ENCODE data around the gene MYL10. TPM values are rescaled to one million over a fixed set of nuclear protein-coding genes. Genes with fewer than 3 reads are reported as not detected.

MYL10 gene
- total and polyA plus RNA-seq, 12 donors: not detected

DNA sequence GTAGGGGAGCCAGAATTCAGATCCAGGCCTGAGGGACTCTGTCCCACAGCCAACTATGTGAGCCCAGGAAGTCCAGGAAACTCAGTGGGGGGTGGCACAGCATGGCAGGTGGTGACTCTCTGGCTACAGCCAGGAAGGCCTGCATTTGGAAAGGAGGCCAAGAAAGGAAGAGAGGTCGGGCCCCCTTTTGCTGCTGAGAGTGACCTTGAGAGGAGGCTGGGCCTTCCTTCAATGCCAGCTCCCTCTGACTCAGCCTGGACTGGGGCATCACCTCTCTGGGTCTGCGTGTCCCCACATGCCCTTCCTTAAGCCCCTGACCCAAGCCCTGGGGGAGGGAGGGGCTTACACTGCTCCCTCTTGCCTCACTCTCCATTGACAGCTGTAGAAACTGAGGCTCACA is 6.4 kb upstream of the MYL10 start:
- Histone ChIP-seq H3K4me3 (no peak overlapping the region), H3K9me3 (replicated peaks in 1 of 3) (no peaks in the 10 kb centered on the region), H3K27ac (no peak overlapping the region), H3K27me3 (no peaks in the 10 kb centered on the region), H3K36me3 (replicated peaks in 1 of 2) (no peaks in the 10 kb centered on the region), H3K4me1 (replicated peaks in 1 of 2) (peaks cover 0 to 7% of the 10 kb centered on the region in 2 donors)
- intact Hi-C loops (cut with DNase I): no loop called here
- peak in 6 of 7 donors; percentile 23 to 71 (median 46) for DNase-seq
- 38 to 50% (median 46%) methylated on average over 1 to 2 of the region's 2 CpGs for WGBS, 4 donors
- TF ChIP-seq, protein P1, sequence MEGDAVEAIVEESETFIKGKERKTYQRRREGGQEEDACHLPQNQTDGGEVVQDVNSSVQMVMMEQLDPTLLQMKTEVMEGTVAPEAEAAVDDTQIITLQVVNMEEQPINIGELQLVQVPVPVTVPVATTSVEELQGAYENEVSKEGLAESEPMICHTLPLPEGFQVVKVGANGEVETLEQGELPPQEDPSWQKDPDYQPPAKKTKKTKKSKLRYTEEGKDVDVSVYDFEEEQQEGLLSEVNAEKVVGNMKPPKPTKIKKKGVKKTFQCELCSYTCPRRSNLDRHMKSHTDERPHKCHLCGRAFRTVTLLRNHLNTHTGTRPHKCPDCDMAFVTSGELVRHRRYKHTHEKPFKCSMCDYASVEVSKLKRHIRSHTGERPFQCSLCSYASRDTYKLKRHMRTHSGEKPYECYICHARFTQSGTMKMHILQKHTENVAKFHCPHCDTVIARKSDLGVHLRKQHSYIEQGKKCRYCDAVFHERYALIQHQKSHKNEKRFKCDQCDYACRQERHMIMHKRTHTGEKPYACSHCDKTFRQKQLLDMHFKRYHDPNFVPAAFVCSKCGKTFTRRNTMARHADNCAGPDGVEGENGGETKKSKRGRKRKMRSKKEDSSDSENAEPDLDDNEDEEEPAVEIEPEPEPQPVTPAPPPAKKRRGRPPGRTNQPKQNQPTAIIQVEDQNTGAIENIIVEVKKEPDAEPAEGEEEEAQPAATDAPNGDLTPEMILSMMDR (IDR thresholded peaks at IDR 0.05): no peak
- TF ChIP-seq POLR2A (IDR thresholded peaks at IDR 0.05): no peak

GRCh38 chr7:101634196-101634717 is 5.2 kb upstream of the MYL10 start:
- 90 to 93% (median 92%) methylated on average over 11 of the region's 11 CpGs for WGBS, 4 donors

GRCh38 chr7:101633511-101633910 is 4.4 kb upstream of the MYL10 start:
- Histone ChIP-seq H3K27me3 (peaks cover 2% of the 10 kb centered on the region), H3K4me1 (replicated peaks in 1 of 2) (peaks cover 0 to 7% of the 10 kb centered on the region in 2 donors), H3K36me3 (replicated peaks in 1 of 2) (no peaks in the 10 kb centered on the region), H3K27ac (no peak overlapping the region), H3K4me3 (no peak overlapping the region), H3K9me3 (replicated peaks in 1 of 3) (no peaks in the 10 kb centered on the region)
- TF ChIP-seq, protein P1 (IDR thresholded peaks at IDR 0.05): no peak
- no peak for TF ChIP-seq POLR2A (IDR thresholded peaks at IDR 0.05)
- intact Hi-C loops (cut with DNase I): no loop called here
- DNase-seq: peak in 5 of 7 donors; percentile 20 to 79 (median 32)
- 26 to 100% (median 52%) methylated on average over 1 to 6 of the region's 6 CpGs for WGBS, 4 donors

More at GRCh38 chr7:101634196-101634717, 5.2 kb upstream of the MYL10 start:
- H3K36me3 ChIP-seq (replicated peaks in 1 of 2): no peaks in the 10 kb centered on the region
- H3K4me1 ChIP-seq (replicated peaks in 1 of 2): peaks cover 0 to 7% of the 10 kb centered on the region in 2 donors
- H3K27me3 ChIP-seq: no peaks in the 10 kb centered on the region
- no peaks in the 10 kb centered on the region for H3K9me3 ChIP-seq (replicated peaks in 1 of 3)
- no peak overlapping the region for H3K27ac ChIP-seq
- TF ChIP-seq, protein P1 (IDR thresholded peaks at IDR 0.05): no peak
- no peak for TF ChIP-seq POLR2A (IDR thresholded peaks at IDR 0.05)
- no peak overlapping the region for H3K4me3 ChIP-seq
- intact Hi-C loops (cut with DNase I): no loop called here
- no peak for DNase-seq

DNA sequence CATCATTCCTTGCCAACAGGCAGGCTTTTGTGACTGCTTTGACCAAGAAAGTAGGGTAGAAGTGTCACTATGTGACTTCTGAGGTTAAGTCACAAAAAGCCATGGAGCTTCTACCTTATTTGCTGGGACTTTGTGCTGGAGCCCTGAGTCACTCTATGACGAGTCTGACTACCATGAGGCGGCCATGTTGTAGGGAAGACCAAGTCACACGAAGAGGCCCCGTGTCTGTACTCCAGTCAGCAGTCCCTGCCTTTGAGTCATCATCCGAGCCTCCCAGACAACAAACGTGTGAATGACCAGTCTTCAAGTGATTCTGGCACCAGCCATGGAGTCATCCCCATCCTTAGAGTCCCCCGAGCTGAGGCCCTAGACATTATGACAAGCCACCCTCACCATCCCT is 3.5 kb upstream of the MYL10 start:
- Histone ChIP-seq H3K9me3 (replicated peaks in 1 of 3) (no peaks in the 10 kb centered on the region), H3K36me3 (replicated peaks in 1 of 2) (no peaks in the 10 kb centered on the region), H3K27ac (no peak overlapping the region), H3K4me3 (no peak overlapping the region), H3K27me3 (peaks cover 6% of the 10 kb centered on the region), H3K4me1 (replicated peaks in 1 of 2) (peaks cover 0 to 7% of the 10 kb centered on the region in 2 donors)
- TF ChIP-seq POLR2A (IDR thresholded peaks at IDR 0.05): no peak
- TF ChIP-seq, protein P1 (IDR thresholded peaks at IDR 0.05): no peak
- intact Hi-C loops (cut with DNase I): no loop called here
- no peak for DNase-seq
- WGBS, 4 donors: 84 to 90% (median 88%) methylated on average over 4 to 7 of the region's 7 CpGs
